ENCODE measurements around the gene ZNF609.
"Not testable (repeated sequence)": the region's sequence is repeated elsewhere in the genome, so short reads cannot be mapped to it uniquely, and the experiment has no call there.

The ZNF609 gene

GRCh38 chr15:64589435-64590084, 129.2 kb downstream of the ZNF609 start:
- Histone ChIP-seq H3K9ac (ENCODE audit: low read length) (no peak overlapping the region), H3K79me1 (ENCODE audit: low read length) (peaks cover 7% of the 10 kb centered on the region), H3K4me3 (ENCODE audit: low read length) (no peak overlapping the region), H3K23ac (ENCODE audit: low read length) (no peak overlapping the region), H3K18ac (ENCODE audit: low read length) (no peak overlapping the region), H2AK5ac (ENCODE audit: low read length) (no peak overlapping the region), H3K56ac (ENCODE audit: low read length) (no peak overlapping the region), H2BK5ac (ENCODE audit: low read length) (no peak overlapping the region), H4K8ac (ENCODE audit: low read depth, low read length) (no peak overlapping the region), H3K27me3 (ENCODE audit: insufficient read depth, low read length, poor library complexity) (no peaks in the 10 kb centered on the region), H3K4me2 (ENCODE audit: low read length) (no peak overlapping the region), H3K79me2 (ENCODE audit: control insufficient read depth, insufficient read depth, low read length) (peaks cover 17% of the 10 kb centered on the region), H2BK15ac (replicated peaks; ENCODE audit: low read depth) (no peak overlapping the region), H3K4ac (ENCODE audit: low read depth, low read length) (no peak overlapping the region), H3K36me3 (ENCODE audit: control insufficient read depth, insufficient read depth, low read length) (no peaks in the 10 kb centered on the region), H2BK120ac (ENCODE audit: low read depth, low read length) (no peak overlapping the region), H4K5ac (ENCODE audit: low read length) (no peak overlapping the region), H3K27ac (ENCODE audit: low read depth, low read length) (no peak overlapping the region), H3K4me1 (ENCODE audit: control insufficient read depth, low read depth, low read length) (peaks cover 11% of the 10 kb centered on the region)
- peak; percentile 64 for DNase-seq
- no CpG with 5 or more reads among the region's 3 CpGs for WGBS (ENCODE audit: extremely low coverage, insufficient coverage, low lambda C conversion rate)

- not testable (repeated sequence) for H4K8ac ChIP-seq (ENCODE audit: low read depth, low read length); H3K27ac ChIP-seq (ENCODE audit: low read depth, low read length); H3K9ac ChIP-seq (ENCODE audit: low read length); H2BK5ac ChIP-seq (ENCODE audit: low read length); DNase-seq; H3K56ac ChIP-seq (ENCODE audit: low read length); H3K18ac ChIP-seq (ENCODE audit: low read length); H4K5ac ChIP-seq (ENCODE audit: low read length); H2AK5ac ChIP-seq (ENCODE audit: low read length); H2BK120ac ChIP-seq (ENCODE audit: low read depth, low read length); H3K4me1 ChIP-seq (ENCODE audit: control insufficient read depth, low read depth, low read length); H3K4me2 ChIP-seq (ENCODE audit: low read length); H2BK15ac ChIP-seq (replicated peaks; ENCODE audit: low read depth); H3K23ac ChIP-seq (ENCODE audit: low read length); H3K27me3 ChIP-seq (ENCODE audit: insufficient read depth, low read length, poor library complexity); H3K4ac ChIP-seq (ENCODE audit: low read depth, low read length); H3K4me3 ChIP-seq (ENCODE audit: low read length); H3K36me3 ChIP-seq (ENCODE audit: control insufficient read depth, insufficient read depth, low read length)
- WGBS (ENCODE audit: extremely low coverage, insufficient coverage, low lambda C conversion rate), result no CpG with 5 or more reads among the region's 18 CpGs
- H3K79me2 ChIP-seq (ENCODE audit: control insufficient read depth, insufficient read depth, low read length), result peaks cover 14% of the 10 kb centered on the region
- H3K79me1 ChIP-seq (ENCODE audit: low read length), result peaks cover 10% of the 10 kb centered on the region
Measured at GRCh38 chr15:64592845-64593244, 132.5 kb downstream of the ZNF609 start.

- Histone ChIP-seq H2BK5ac (ENCODE audit: low read length) (no peak overlapping the region), H3K79me1 (ENCODE audit: low read length) (peaks cover 12% of the 10 kb centered on the region), H3K4me1 (ENCODE audit: control insufficient read depth, low read depth, low read length) (peaks cover 1% of the 10 kb centered on the region), H3K23ac (ENCODE audit: low read length) (no peak overlapping the region), H2AK5ac (ENCODE audit: low read length) (no peak overlapping the region), H3K4ac (ENCODE audit: low read depth, low read length) (no peak overlapping the region), H3K27ac (ENCODE audit: low read depth, low read length) (no peak overlapping the region), H2BK15ac (replicated peaks; ENCODE audit: low read depth) (no peak overlapping the region), H3K4me2 (ENCODE audit: low read length) (no peak overlapping the region), H3K9ac (ENCODE audit: low read length) (no peak overlapping the region), H2BK120ac (ENCODE audit: low read depth, low read length) (no peak overlapping the region), H3K27me3 (ENCODE audit: insufficient read depth, low read length, poor library complexity) (no peaks in the 10 kb centered on the region), H4K5ac (ENCODE audit: low read length) (no peak overlapping the region), H3K36me3 (ENCODE audit: control insufficient read depth, insufficient read depth, low read length) (no peaks in the 10 kb centered on the region), H3K18ac (ENCODE audit: low read length) (no peak overlapping the region), H3K4me3 (ENCODE audit: low read length) (no peak overlapping the region), H3K79me2 (ENCODE audit: control insufficient read depth, insufficient read depth, low read length) (peaks cover 15% of the 10 kb centered on the region), H3K56ac (ENCODE audit: low read length) (no peak overlapping the region), H4K8ac (ENCODE audit: low read depth, low read length) (no peak overlapping the region)
- DNase-seq, result peak; percentile 94
- no CpG with 5 or more reads among the region's 4 CpGs for WGBS (ENCODE audit: extremely low coverage, insufficient coverage, low lambda C conversion rate)
Measured at GRCh38 chr15:64596701-64597476, 136.5 kb downstream of the ZNF609 start.

GRCh38 chr15:64597477-64597822, 137.1 kb downstream of the ZNF609 start:
- no peak overlapping the region for H3K4ac ChIP-seq (ENCODE audit: low read depth, low read length)
- H4K8ac ChIP-seq (ENCODE audit: low read depth, low read length), result no peak overlapping the region
- no peak overlapping the region for H2BK5ac ChIP-seq (ENCODE audit: low read length)
- H3K4me3 ChIP-seq (ENCODE audit: low read length), result no peak overlapping the region
- H3K23ac ChIP-seq (ENCODE audit: low read length), result no peak overlapping the region
- no peak overlapping the region for H2AK5ac ChIP-seq (ENCODE audit: low read length)
- H4K5ac ChIP-seq (ENCODE audit: low read length), result no peak overlapping the region
- no CpG with 5 or more reads among the region's 1 CpG for WGBS (ENCODE audit: extremely low coverage, insufficient coverage, low lambda C conversion rate)
- no peak overlapping the region for H3K4me2 ChIP-seq (ENCODE audit: low read length)
- H3K79me1 ChIP-seq (ENCODE audit: low read length), result peaks cover 12% of the 10 kb centered on the region
- peaks cover 14% of the 10 kb centered on the region for H3K79me2 ChIP-seq (ENCODE audit: control insufficient read depth, insufficient read depth, low read length)
- H3K4me1 ChIP-seq (ENCODE audit: control insufficient read depth, low read depth, low read length), result peaks cover 1% of the 10 kb centered on the region
- H3K27ac ChIP-seq (ENCODE audit: low read depth, low read length), result no peak overlapping the region
- H3K9ac ChIP-seq (ENCODE audit: low read length), result no peak overlapping the region
- no peaks in the 10 kb centered on the region for H3K36me3 ChIP-seq (ENCODE audit: control insufficient read depth, insufficient read depth, low read length)
- no peak overlapping the region for H2BK120ac ChIP-seq (ENCODE audit: low read depth, low read length)
- H2BK15ac ChIP-seq (replicated peaks; ENCODE audit: low read depth), result no peak overlapping the region
- DNase-seq, result no peak
- H3K56ac ChIP-seq (ENCODE audit: low read length), result no peak overlapping the region
- no peak overlapping the region for H3K18ac ChIP-seq (ENCODE audit: low read length)
- no peaks in the 10 kb centered on the region for H3K27me3 ChIP-seq (ENCODE audit: insufficient read depth, low read length, poor library complexity)

- Histone ChIP-seq H3K9ac (ENCODE audit: low read length) (no peak overlapping the region), H3K27me3 (ENCODE audit: insufficient read depth, low read length, poor library complexity) (no peaks in the 10 kb centered on the region), H3K36me3 (ENCODE audit: control insufficient read depth, insufficient read depth, low read length) (no peaks in the 10 kb centered on the region), H2AK5ac (ENCODE audit: low read length) (no peak overlapping the region), H4K5ac (ENCODE audit: low read length) (no peak overlapping the region), H3K4ac (ENCODE audit: low read depth, low read length) (no peak overlapping the region), H3K4me2 (ENCODE audit: low read length) (no peak overlapping the region), H4K8ac (ENCODE audit: low read depth, low read length) (no peak overlapping the region), H2BK5ac (ENCODE audit: low read length) (no peak overlapping the region), H2BK15ac (replicated peaks; ENCODE audit: low read depth) (no peak overlapping the region), H3K79me1 (ENCODE audit: low read length) (peaks cover 15% of the 10 kb centered on the region), H3K79me2 (ENCODE audit: control insufficient read depth, insufficient read depth, low read length) (peaks cover 16% of the 10 kb centered on the region), H3K23ac (ENCODE audit: low read length) (no peak overlapping the region), H2BK120ac (ENCODE audit: low read depth, low read length) (no peak overlapping the region), H3K18ac (ENCODE audit: low read length) (no peak overlapping the region), H3K27ac (ENCODE audit: low read depth, low read length) (no peak overlapping the region), H3K4me1 (ENCODE audit: control insufficient read depth, low read depth, low read length) (peaks cover 1% of the 10 kb centered on the region), H3K4me3 (ENCODE audit: low read length) (no peak overlapping the region), H3K56ac (ENCODE audit: low read length) (no peak overlapping the region)
- DNase-seq, result no peak
Measured at GRCh38 chr15:64599226-64599625, 138.8 kb downstream of the ZNF609 start.

All from mesendoderm (in vitro differentiated cells).